Naive B cell (primary cell): ENCODE measurements around the gene VAMP1. TPM values are rescaled to one million over a fixed set of nuclear protein-coding genes. Genes with fewer than 3 reads are reported as not detected.
"Not testable (repeated sequence)": the region's sequence is repeated elsewhere in the genome, so short reads cannot be mapped to it uniquely, and the experiment has no call there.

ENCODE experiments used
- ATAC-seq, 2 donors: fragments of 150-1000 bp; cut with Tn5 transposase; 2 replicates each; pipeline ENCODE4 v1.10.0; 2021; ENCODE audit warnings: low read depth in 2 of 2, mild to moderate bottlenecking in 2 of 2, moderate library complexity in 2 of 2
- DNase-seq: peaks from one replicate; pipeline ENCODE4 v3.0.0; 2022
- H3K27ac Mint-ChIP-seq, 6 donors: one replicate each; pipeline ENCODE4 v1.8.0; 2020 to 2022; ENCODE audit warnings: mild to moderate bottlenecking in 6 of 6, mixed read lengths in 6 of 6, moderate library complexity in 5 of 6, inconsistent platforms in 2 of 6
- H3K27me3 Mint-ChIP-seq, 3 donors: one replicate each; pipeline ENCODE4 v1.8.0; 2021 to 2022; ENCODE audit warnings: mixed read lengths in 3 of 3, mild to moderate bottlenecking in 1 of 3
- H3K36me3 Mint-ChIP-seq, 2 donors: one replicate each; pipeline ENCODE4 v1.8.0; 2020 to 2022; ENCODE audit warnings: mixed read lengths in 2 of 2, inconsistent platforms in 1 of 2, mild to moderate bottlenecking in 1 of 2
- H3K4me1 Mint-ChIP-seq, 3 donors: one replicate each; pipeline ENCODE4 v1.8.0; 2020 to 2022; ENCODE audit warnings: mixed read lengths in 3 of 3, inconsistent platforms in 1 of 3, mild to moderate bottlenecking in 1 of 3, moderate library complexity in 1 of 3
- H3K4me3 Mint-ChIP-seq, 8 donors: one replicate each; pipeline ENCODE4 v1.8.0; 2020 to 2022; ENCODE audit warnings: mild to moderate bottlenecking in 8 of 8, mixed read lengths in 8 of 8, moderate library complexity in 8 of 8, inconsistent platforms in 2 of 8
- H3K9me3 Mint-ChIP-seq, 7 donors: one replicate each; pipeline ENCODE4 v1.8.0; 2020 to 2022; ENCODE audit warnings: mixed read lengths in 7 of 7, mild to moderate bottlenecking in 5 of 7, inconsistent platforms in 2 of 7, moderate library complexity in 1 of 7
- polyA plus RNA-seq, 6 donors: library from polyadenylated mRNA; unstranded; fragments of 300-500 nt; fragmentation: Illumina TruSeq; gene quantifications; one replicate each; pipeline ENCODE4 v1.2.3, GENCODE V29; 2021; ENCODE audit warnings: low read depth in 6 of 6

Gene VAMP1
- 1 to 10 TPM; 1.7 to 6.7 (median 4.5) TPM for polyA plus RNA-seq

DNA sequence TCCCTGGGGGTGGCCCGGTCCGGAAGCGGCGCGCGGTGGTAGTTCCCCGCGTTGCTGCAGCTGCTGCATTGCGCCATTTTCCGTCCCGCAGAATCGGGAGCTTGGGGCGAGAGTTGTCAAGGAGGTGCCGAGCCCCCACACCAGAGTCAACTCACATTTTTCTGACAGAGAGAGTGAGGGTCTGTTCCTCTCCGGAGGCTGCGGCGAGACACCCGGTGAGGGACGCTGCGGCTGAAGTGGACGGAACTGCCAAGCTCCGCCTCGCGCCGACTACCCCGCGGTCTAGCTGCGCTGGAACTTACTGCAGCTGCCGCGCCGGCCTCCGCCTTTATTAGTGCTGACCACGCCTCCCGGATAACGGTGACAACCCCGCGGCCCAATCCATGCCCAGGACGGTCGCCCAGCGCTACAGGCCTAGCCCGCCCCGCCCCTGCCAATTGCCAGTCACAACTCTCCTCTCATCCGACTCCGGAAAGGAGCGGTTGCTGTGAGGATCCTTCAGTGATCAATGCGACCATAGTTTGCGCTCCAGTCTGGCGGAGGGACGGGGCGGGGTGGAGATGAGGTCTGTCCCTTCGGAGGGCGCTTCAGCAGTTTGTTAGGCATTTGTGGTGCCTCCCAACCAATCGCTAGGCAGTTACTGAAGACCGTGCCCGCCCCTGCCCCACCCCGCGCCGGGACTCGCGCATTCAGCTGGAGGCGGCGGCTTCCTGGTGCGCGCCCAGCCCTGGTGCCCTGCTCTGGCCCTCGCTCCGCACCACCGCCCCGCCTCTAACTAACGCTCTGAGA, at the start of gene VAMP1:
TSS of gene VAMP1 (minus strand) at position 303 of the 789 bp plus-strand sequence. CDS start at position 157, 146 bp downstream.
- H3K27me3 Mint-ChIP-seq, result no peaks in the 10 kb centered on the region
- peak within 1 kb of the TSS; percentile 87 to 96 (median 94) for H3K27ac Mint-ChIP-seq
- DNase-seq, result peak; percentile 95
- peak within 1 kb of the TSS; percentile 77 to 98 (median 94) for H3K4me3 Mint-ChIP-seq
- H3K9me3 Mint-ChIP-seq, result no peaks in the 10 kb centered on the region
- H3K4me1 Mint-ChIP-seq, result peaks cover 45 to 52% (median 46%) of the 10 kb centered on the region in 3 donors
- ATAC-seq, result peak; percentile 90 to 91
- H3K36me3 Mint-ChIP-seq, result peaks cover 0 to 3% of the 10 kb centered on the region in 2 donors

DNA sequence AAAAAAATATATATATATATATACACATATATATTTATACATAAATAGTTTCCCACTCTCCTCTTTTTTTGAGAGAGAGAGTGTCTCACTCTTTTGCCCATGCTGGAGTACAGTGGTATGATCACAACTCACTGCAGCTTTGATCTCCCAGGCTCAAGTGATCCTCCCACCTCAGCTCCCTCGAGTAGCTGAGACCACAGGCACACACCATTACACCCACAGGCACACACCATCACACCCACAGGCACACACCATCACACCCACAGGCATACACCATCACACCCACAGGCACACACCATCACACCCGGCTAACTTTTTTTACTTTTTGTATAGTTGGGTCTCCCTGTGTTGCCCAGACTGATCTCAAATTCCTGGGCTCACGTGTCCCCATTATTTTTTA, 49.7 kb upstream of the VAMP1 start:
- peak overlapping the region in 1 of 6 donors; percentile 2 for H3K27ac Mint-ChIP-seq
- H3K36me3 Mint-ChIP-seq, result peaks cover 13 to 25% of the 10 kb centered on the region in 2 donors
- no peaks in the 10 kb centered on the region for H3K27me3 Mint-ChIP-seq
- DNase-seq, result no peak
- no peak for ATAC-seq
- H3K4me3 Mint-ChIP-seq, result no peak overlapping the region
- H3K9me3 Mint-ChIP-seq, result no peaks in the 10 kb centered on the region
- no peaks in the 10 kb centered on the region for H3K4me1 Mint-ChIP-seq

- Mint-ChIP-seq H3K9me3 (no peaks in the 10 kb centered on the region), H3K36me3 (peaks cover 13 to 24% of the 10 kb centered on the region in 2 donors), H3K27me3 (no peaks in the 10 kb centered on the region), H3K4me1 (no peaks in the 10 kb centered on the region), H3K27ac (no peak overlapping the region), H3K4me3 (no peak overlapping the region)
- no peak for ATAC-seq
- no peak for DNase-seq
Observed at GRCh38 chr12:6508087-6508486, 37.6 kb upstream of the VAMP1 start.

GRCh38 chr12:6507102-6507998, 36.9 kb upstream of the VAMP1 start:
- peak overlapping the region in 1 of 6 donors; percentile 19 for H3K27ac Mint-ChIP-seq
- no peaks in the 10 kb centered on the region for H3K9me3 Mint-ChIP-seq
- no peak for ATAC-seq
- H3K27me3 Mint-ChIP-seq, result no peaks in the 10 kb centered on the region
- no peak for DNase-seq
- H3K36me3 Mint-ChIP-seq, result peaks cover 5 to 18% of the 10 kb centered on the region in 2 donors
- H3K4me1 Mint-ChIP-seq, result no peaks in the 10 kb centered on the region
- no peak overlapping the region for H3K4me3 Mint-ChIP-seq

DNA sequence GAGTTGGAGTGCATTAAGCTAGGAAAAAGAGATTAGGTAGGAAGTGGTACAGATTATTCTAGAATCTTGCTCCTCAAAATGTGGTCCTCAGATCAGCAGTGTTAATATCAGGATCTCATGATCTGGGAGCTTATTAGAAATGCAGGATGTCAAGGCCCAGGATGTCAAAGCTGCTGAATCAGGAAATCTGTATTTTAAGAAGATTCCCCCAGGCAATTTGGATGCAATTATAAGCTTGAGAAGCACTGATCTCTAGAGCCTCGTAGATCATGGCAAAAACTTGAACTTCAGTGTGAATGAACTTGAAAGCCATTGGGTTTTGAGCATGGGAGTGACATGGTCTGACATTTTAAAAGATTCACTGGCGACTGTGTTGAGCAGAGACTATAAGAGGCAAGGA, 30.0 kb upstream of the VAMP1 start:
- peaks cover 2 to 5% (median 3%) of the 10 kb centered on the region in 3 donors for H3K4me1 Mint-ChIP-seq
- no peaks in the 10 kb centered on the region for H3K36me3 Mint-ChIP-seq
- DNase-seq (no peak), ATAC-seq (no peak)
- H3K27me3 Mint-ChIP-seq, result no peaks in the 10 kb centered on the region
- H3K9me3 Mint-ChIP-seq, result no peaks in the 10 kb centered on the region
- H3K4me3 Mint-ChIP-seq, result no peak overlapping the region
- H3K27ac Mint-ChIP-seq, result no peak overlapping the region

- not testable (repeated sequence) for H3K27me3 Mint-ChIP-seq, ATAC-seq, H3K27ac Mint-ChIP-seq, H3K9me3 Mint-ChIP-seq, DNase-seq
- Mint-ChIP-seq H3K36me3 (peaks cover 0 to 10% of the 10 kb centered on the region in 2 donors), H3K4me1 (peaks cover 22 to 30% (median 26%) of the 10 kb centered on the region in 3 donors), H3K4me3 (peak overlapping the region in 1 of 8 donors; percentile 49)
Observed at GRCh38 chr12:6497291-6497690, 26.8 kb upstream of the VAMP1 start.

- DNase-seq (no peak), ATAC-seq (no peak)
- Mint-ChIP-seq H3K4me3 (peak overlapping the region; percentile 88 to 99 (median 97)), H3K27me3 (no peaks in the 10 kb centered on the region), H3K9me3 (peaks cover 0 to 1% (median 0%) of the 10 kb centered on the region in 7 donors), H3K27ac (peak overlapping the region in 1 of 6 donors; percentile 96), H3K4me1 (peaks cover 22 to 30% (median 28%) of the 10 kb centered on the region in 3 donors), H3K36me3 (peaks cover 5 to 17% of the 10 kb centered on the region in 2 donors)
Observed at GRCh38 chr12:6494968-6495367, 24.5 kb upstream of the VAMP1 start.

DNA sequence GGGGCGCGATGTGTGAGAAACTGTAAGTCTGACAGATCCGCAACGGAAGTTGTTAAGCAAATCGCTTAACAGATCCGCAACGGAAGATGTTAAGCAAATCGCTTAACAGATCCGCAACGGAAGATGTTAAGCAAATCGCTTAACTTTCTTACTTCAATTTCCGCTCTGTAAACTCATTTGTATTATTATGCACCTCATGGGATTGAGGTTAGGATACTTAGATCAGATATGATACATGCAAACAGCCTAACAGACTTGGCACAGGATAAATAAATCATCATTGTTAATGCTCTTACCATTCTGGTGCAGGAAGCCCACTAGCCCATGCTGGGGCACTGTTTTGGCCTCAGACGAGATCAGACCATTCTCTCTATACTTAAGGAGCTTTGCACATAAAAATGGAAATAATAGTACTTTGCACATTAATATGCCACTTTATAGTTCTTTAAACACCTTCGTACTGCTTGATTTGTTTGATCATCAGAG, 23.8 kb upstream of the VAMP1 start:
- Mint-ChIP-seq H3K36me3 (peaks cover 5 to 17% of the 10 kb centered on the region in 2 donors), H3K4me3 (peak overlapping the region; percentile 88 to 99 (median 97)), H3K4me1 (peaks cover 22 to 30% (median 28%) of the 10 kb centered on the region in 3 donors), H3K27me3 (no peaks in the 10 kb centered on the region), H3K27ac (peak overlapping the region; percentile 90 to 99 (median 95)), H3K9me3 (peaks cover 0 to 1% (median 0%) of the 10 kb centered on the region in 7 donors)
- ATAC-seq (peak in 1 of 2 donors; percentile 10), DNase-seq (no peak)

GRCh38 chr12:6493497-6494257, 23.2 kb upstream of the VAMP1 start, which contains the start of gene NCAPD2:
Gene NCAPD2 (plus strand): TSS chr12:6494102. CDS start chr12:6495099, 997 bp downstream.
- Mint-ChIP-seq H3K4me1 (peaks cover 22 to 30% (median 28%) of the 10 kb centered on the region in 3 donors), H3K27me3 (no peaks in the 10 kb centered on the region), H3K9me3 (peaks cover 0 to 1% (median 0%) of the 10 kb centered on the region in 7 donors), H3K4me3 (peak within 1 kb of the TSS; percentile 88 to 99 (median 97)), H3K27ac (peak within 1 kb of the TSS; percentile 95 to 99 (median 96)), H3K36me3 (peaks cover 5 to 17% of the 10 kb centered on the region in 2 donors)
- ATAC-seq, result peak; percentile 83 to 85
- DNase-seq, result peak; percentile 95

DNA sequence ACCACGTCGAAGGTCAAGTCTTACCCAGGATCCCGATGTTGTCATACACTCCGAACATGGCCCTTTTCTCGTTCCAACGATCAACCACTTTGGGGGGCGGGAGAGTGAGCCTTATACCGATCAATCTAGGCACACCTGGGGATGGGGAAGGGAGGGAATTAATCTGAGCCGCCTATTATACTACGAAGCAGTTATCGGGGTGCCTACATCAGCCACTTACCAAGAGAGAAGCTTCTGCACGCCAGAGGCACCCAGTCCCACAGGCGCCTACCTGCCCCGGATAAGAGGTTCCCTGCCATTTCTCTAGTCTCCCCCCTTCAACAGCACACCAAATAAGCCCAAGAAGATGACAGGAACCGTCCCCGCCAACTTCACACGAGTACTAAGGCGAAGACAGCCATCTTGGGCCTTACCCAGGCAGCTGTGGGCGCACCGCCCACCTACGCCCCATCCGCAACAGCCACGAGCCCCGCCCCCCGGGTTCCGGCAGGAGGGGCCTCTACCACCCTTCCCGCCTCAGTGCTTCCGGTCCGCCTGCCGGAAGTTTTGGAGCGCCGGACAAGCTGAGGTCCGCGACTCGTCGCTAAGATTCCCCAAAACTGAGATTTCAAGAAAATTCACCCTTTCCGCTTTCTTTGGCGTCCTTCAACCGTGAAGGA, 22.5 kb upstream of the VAMP1 start, which contains the start of gene MRPL51:
TSS of gene MRPL51 (minus strand) at position 425 of the 659 bp plus-strand sequence. CDS start at position 299, 126 bp downstream.
- peaks cover 0 to 2% (median 0%) of the 10 kb centered on the region in 3 donors for H3K27me3 Mint-ChIP-seq
- DNase-seq, result peak; percentile 96
- H3K36me3 Mint-ChIP-seq, result peaks cover 5 to 17% of the 10 kb centered on the region in 2 donors
- H3K4me1 Mint-ChIP-seq, result peaks cover 22 to 30% (median 28%) of the 10 kb centered on the region in 3 donors
- H3K9me3 Mint-ChIP-seq, result peaks cover 0 to 1% (median 0%) of the 10 kb centered on the region in 7 donors
- peak; percentile 79 for ATAC-seq
- H3K27ac Mint-ChIP-seq, result peak within 1 kb of the TSS; percentile 95 to 99 (median 96)
- peak within 1 kb of the TSS; percentile 88 to 99 (median 97) for H3K4me3 Mint-ChIP-seq

GRCh38 chr12:6490673-6491072, 20.2 kb upstream of the VAMP1 start:
- not testable (repeated sequence) for H3K27ac Mint-ChIP-seq, H3K27me3 Mint-ChIP-seq, DNase-seq

DNA sequence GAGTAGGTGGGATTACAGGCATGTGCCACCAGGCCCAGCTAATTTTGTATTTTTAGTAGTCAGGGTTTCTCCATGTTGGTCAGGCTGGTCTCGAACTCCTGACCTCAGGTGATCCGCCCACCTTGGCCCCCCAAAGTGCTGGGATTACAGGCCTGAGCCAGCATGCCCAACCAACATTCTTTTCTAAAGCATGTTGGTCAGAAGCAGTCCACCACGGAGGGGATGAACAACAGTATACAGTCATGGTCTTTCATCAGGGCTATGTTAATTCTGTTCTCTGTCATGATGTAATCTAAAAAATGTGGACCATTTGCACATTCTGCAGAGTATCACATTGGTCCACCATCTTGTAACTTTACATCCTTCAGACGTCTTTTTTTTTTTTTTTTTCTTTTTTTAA, 19.0 kb upstream of the VAMP1 start:
- Mint-ChIP-seq H3K9me3 (peaks cover 0 to 1% (median 0%) of the 10 kb centered on the region in 7 donors), H3K27ac (no peak overlapping the region)

More at GRCh38 chr12:6490673-6491072, 20.2 kb upstream of the VAMP1 start:
- not testable (repeated sequence) for ATAC-seq, H3K9me3 Mint-ChIP-seq
- Mint-ChIP-seq H3K36me3 (peaks cover 5 to 17% of the 10 kb centered on the region in 2 donors), H3K4me1 (peaks cover 20 to 30% (median 24%) of the 10 kb centered on the region in 3 donors), H3K4me3 (peak overlapping the region in 1 of 8 donors; percentile 32)

More for the DNA sequence above, 19.0 kb upstream of the VAMP1 start:
- no peak for DNase-seq
- ATAC-seq, result no peak
- Mint-ChIP-seq H3K36me3 (peaks cover 5 to 17% of the 10 kb centered on the region in 2 donors), H3K27me3 (peaks cover 0 to 3% (median 0%) of the 10 kb centered on the region in 3 donors), H3K4me3 (no peak overlapping the region), H3K4me1 (peaks cover 10 to 17% (median 13%) of the 10 kb centered on the region in 3 donors)
